AG04450 (cell line): ENCODE results near the gene DHRS3. TPM values are rescaled to one million over a fixed set of nuclear protein-coding genes. Genes with fewer than 3 reads are reported as not detected.

Experiments
- CTCF ChIA-PET: fragments of 300-600, 350-600 bp; formaldehyde crosslinking; extraction: SDS; loops from one replicate; lab custom pipeline; 2022; ENCODE audit warnings: antibody characterized with exemption, inconsistent platforms; lab: Charles Lee
- POLR2A ChIA-PET: fragments of 350-600 bp; formaldehyde crosslinking; extraction: SDS; loops from one replicate; lab custom pipeline; 2021; ENCODE audit warnings: antibody characterized with exemption, inconsistent platforms; lab: Yijun Ruan, JAX
- DNase-seq: peaks from one replicate; pipeline ENCODE4 v3.0.0-alpha.2; 2011; ENCODE audit warnings: low read depth, low spot score
- H3K27ac ChIP-seq: one replicate; pipeline ENCODE4 v1.5.1; 2012; ENCODE audit warnings: low read depth, low read length, control low read depth
- H3K27me3 ChIP-seq: one replicate; pipeline ENCODE4 v1.6.0; 2012; ENCODE audit warnings: low read length; ENCODE audit not compliant: control insufficient read depth, insufficient read depth
- H3K4me3 ChIP-seq: 2 replicates; pipeline ENCODE4 v1.5.1; 2011; ENCODE audit warnings: mild to moderate bottlenecking, low read depth, low read length, control low read depth
- H3K9me3 ChIP-seq: 2 replicates; pipeline ENCODE4 v1.5.1; 2012; ENCODE audit warnings: low read length; ENCODE audit not compliant: control insufficient read depth, insufficient read depth
- polyA plus RNA-seq: library from polyadenylated mRNA; depleted of rRNA; stranded (reverse); fragments of >200 nt; gene quantifications from 2 replicates; pipeline ENCODE4 v1.2.3, GENCODE V29; 2011
- TF ChIP-seq, protein P1 (sequence below): IDR thresholded peaks from 2 replicates; pipeline ENCODE4 v1.5.1; 2011; ENCODE audit warnings: low read depth, low read length, control low read depth, inconsistent platforms

DHRS3 gene
- polyA plus RNA-seq, 1 experiment: 42.3 TPM

DNA sequence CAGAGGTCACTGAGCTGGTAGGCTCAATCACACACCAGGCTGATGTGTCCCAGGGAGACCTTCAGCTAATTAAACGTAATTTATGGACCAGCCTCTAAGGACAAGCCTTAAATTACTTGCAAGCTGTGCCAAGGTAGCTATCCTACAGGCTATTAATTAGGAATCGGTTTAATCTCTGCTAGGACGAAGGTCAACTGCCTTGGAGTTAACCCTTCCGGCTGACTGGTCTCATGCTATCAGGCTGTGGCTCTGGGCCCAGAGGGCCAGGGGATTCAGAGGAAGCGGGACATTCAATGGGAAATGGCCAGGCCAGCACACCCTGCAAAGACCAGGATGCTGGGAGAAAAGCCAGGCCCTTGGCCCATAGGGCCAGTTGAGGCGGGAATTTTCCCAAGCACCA is 19.0 kb downstream of the DHRS3 start:
- CTCF ChIA-PET: no interaction called here

DNA sequence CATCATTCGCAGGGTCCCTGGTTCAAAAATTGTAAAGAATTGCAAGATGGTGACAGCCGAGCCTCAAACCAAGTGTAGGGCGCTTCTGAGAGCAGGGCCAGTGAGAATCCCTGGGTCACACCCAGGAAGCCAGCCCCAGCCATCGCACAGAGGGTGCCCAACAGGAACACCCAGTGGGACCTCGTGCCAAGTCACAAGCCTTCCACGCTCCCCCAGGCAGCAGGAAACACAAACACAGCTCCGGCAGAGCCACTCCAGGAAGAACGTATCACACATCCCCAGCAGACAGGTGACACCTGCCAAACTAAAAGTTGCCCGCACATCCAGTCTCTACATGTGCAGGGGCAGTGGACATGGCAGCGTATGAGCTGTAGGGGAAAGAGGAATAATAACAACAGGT is 20.2 kb downstream of the DHRS3 start:
- CTCF ChIA-PET: no interaction called here

More for the DNA sequence above, 19.0 kb downstream of the DHRS3 start:
- Histone ChIP-seq H3K27me3 (no peaks in the 10 kb centered on the region), H3K27ac (no peak overlapping the region), H3K9me3 (no peaks in the 10 kb centered on the region), H3K4me3 (no peak overlapping the region)
- no peak for DNase-seq
- TF ChIP-seq, protein P1, sequence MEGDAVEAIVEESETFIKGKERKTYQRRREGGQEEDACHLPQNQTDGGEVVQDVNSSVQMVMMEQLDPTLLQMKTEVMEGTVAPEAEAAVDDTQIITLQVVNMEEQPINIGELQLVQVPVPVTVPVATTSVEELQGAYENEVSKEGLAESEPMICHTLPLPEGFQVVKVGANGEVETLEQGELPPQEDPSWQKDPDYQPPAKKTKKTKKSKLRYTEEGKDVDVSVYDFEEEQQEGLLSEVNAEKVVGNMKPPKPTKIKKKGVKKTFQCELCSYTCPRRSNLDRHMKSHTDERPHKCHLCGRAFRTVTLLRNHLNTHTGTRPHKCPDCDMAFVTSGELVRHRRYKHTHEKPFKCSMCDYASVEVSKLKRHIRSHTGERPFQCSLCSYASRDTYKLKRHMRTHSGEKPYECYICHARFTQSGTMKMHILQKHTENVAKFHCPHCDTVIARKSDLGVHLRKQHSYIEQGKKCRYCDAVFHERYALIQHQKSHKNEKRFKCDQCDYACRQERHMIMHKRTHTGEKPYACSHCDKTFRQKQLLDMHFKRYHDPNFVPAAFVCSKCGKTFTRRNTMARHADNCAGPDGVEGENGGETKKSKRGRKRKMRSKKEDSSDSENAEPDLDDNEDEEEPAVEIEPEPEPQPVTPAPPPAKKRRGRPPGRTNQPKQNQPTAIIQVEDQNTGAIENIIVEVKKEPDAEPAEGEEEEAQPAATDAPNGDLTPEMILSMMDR: no peak
- POLR2A ChIA-PET: interaction anchor here (0.7 kb wide), 1 partner anchor 779 kb away, joined by 3 read pairs; no protein-coding TSS in a partner anchor

DNA sequence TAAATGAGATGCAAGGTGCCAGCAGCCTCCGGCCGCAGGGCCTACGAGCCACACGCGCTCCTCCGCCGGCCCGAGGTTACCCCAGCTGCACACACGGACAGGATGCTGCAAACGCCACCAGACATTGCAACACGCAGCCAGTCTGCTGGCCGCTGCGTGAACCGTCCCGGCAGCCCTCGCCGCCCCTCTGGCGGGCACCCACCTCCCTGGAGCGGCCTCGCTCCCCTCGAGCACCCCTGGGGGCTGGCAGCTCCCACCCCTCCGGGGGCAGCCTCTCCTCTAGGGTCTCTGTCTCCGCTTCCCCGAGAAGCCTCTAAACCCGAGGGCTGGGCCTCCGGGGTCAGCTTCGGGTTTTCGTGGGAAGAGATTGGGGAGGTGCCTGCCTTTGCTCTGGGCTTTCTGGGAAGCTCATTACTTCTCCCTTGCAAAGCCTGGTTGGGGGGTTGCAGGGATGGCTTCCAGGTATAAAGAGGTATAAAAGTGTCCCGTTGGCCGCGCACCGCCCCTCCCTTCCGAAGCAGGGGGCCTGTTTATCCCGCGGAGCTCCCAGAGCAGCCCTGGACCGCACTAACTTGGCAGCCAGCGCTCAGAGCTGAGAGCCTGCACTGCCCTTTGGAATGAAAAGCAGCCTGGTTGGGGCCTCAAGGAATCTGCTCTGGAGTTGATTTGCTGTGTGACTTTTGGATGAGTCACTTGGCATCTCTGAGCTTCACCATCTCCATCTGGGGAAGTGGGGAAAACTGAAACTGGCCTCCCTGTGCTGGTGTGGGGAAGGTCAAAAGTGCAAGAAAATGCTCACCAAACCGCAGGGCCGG is 21.8 kb downstream of the DHRS3 start:
- peak; percentile 91 for DNase-seq
- ChIA-PET CTCF (interaction anchor here (1.2 to 1.3 kb wide), 3 partner anchors 39 to 189 kb away, joined by 3 to 4 read pairs (median 3); no protein-coding TSS in a partner anchor), POLR2A (interaction anchor here (0.5 to 2.1 kb wide), 8 partner anchors 8 to 189 kb away, joined by 3 to 34 read pairs (median 10); partner anchors contain the start of gene DHRS3)
- Histone ChIP-seq H3K9me3 (no peaks in the 10 kb centered on the region; the same call in 1 of the 2 replicates), H3K27ac (peak overlapping the region; percentile 99), H3K27me3 (no peaks in the 10 kb centered on the region), H3K4me3 (peak overlapping the region; percentile 39)
- TF ChIP-seq, protein P1: no peak

More for the DNA sequence above, 20.2 kb downstream of the DHRS3 start:
- Histone ChIP-seq H3K4me3 (no peak overlapping the region), H3K9me3 (no peaks in the 10 kb centered on the region), H3K27me3 (no peaks in the 10 kb centered on the region), H3K27ac (no peak overlapping the region)
- POLR2A ChIA-PET: no interaction called here
- no peak for DNase-seq
- TF ChIP-seq, protein P1: no peak

DNA sequence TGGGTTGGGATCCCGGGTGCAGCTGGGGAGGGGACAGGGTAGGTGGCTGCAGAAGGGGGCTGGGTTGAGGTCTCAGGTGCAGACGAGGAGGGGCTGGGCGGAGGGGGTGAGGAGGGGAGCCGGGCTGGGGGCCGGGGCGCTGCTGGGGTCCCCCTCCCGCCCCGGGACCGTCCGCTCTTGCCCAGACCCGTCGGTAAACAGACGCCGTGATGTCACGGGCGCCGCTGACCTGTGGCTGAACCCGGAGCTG is 22.3 kb downstream of the DHRS3 start:
- TF ChIP-seq, protein P1: no peak
- no peak for DNase-seq
- ChIA-PET CTCF (interaction anchor here (1.3 kb wide), 1 partner anchor 189 kb away, joined by 3 read pairs; no protein-coding TSS in a partner anchor), POLR2A (interaction anchor here (0.5 to 2.1 kb wide), 8 partner anchors 9 to 189 kb away, joined by 3 to 34 read pairs (median 10); partner anchors contain the start of gene DHRS3)
- Histone ChIP-seq H3K27ac (peak overlapping the region; percentile 99), H3K27me3 (no peaks in the 10 kb centered on the region), H3K4me3 (peak overlapping the region; percentile 49), H3K9me3 (no peaks in the 10 kb centered on the region; the same call in 1 of the 2 replicates)
